Small intestine (tissue), 7 donors: ENCODE results near the gene SIPA1L2. TPM values are rescaled to one million over a fixed set of nuclear protein-coding genes. Genes with fewer than 3 reads are reported as not detected.

Experiments used
- DNase-seq, 2 donors: peaks; one replicate each; pipeline versions ENCODE4 v3.0.0 to v3.0.0-alpha.2; 2013
- FAIRE-seq: peaks from 2 replicates; lab custom pipeline; 2012; peaks lifted over from hg19 to GRCh38; lab: Jason Lieb, UNC
- H3K27ac ChIP-seq, 3 donors: one replicate each; pipeline ENCODE4 v1.5.1; 2013; ENCODE audit warnings: low read length in 2 of 3, mild to moderate bottlenecking in 2 of 3, control low read depth in 1 of 3, inconsistent platforms in 1 of 3, low read depth in 1 of 3, moderate library complexity in 1 of 3
- H3K27me3 ChIP-seq, 3 donors: one replicate each; pipeline ENCODE4 v1.6.1; 2013; ENCODE audit warnings: low read length in 3 of 3, inconsistent platforms in 1 of 3; ENCODE audit not compliant: control insufficient read depth in 3 of 3, insufficient read depth in 3 of 3
- H3K36me3 ChIP-seq, 3 donors: one replicate each; pipeline ENCODE4 v1.6.1; 2013; ENCODE audit warnings: low read length in 3 of 3, inconsistent platforms in 1 of 3, low read depth in 1 of 3, mild to moderate bottlenecking in 1 of 3, moderate library complexity in 1 of 3; ENCODE audit not compliant: control insufficient read depth in 3 of 3, insufficient read depth in 2 of 3
- H3K4me1 ChIP-seq, 3 donors: one replicate each; pipeline ENCODE4 v1.6.1; 2013; ENCODE audit warnings: low read length in 2 of 3, inconsistent platforms in 1 of 3, low read depth in 1 of 3, mild to moderate bottlenecking in 1 of 3, moderate library complexity in 1 of 3; ENCODE audit not compliant: control insufficient read depth in 3 of 3, insufficient read depth in 2 of 3
- H3K4me3 ChIP-seq, 3 donors: one replicate each; pipeline ENCODE4 v1.5.1; 2013; ENCODE audit warnings: low read length in 3 of 3, control low read depth in 1 of 3, inconsistent platforms in 1 of 3, low read depth in 1 of 3, mild to moderate bottlenecking in 1 of 3, moderate library complexity in 1 of 3
- H3K9me3 ChIP-seq, 2 donors: one replicate each; pipeline ENCODE4 v1.6.1; 2013; ENCODE audit warnings: low read depth in 1 of 2, low read length in 1 of 2; ENCODE audit not compliant: control insufficient read depth in 2 of 2, insufficient read depth in 1 of 2
- WGBS, 3 donors: extraction: QIAGEN DNeasy Blood & Tissue Kit; methylation state at CpG; one replicate each; pipeline ENCODE4 v1.1.7; 2013; 5-methylcytosine and 5-hydroxymethylcytosine counted together
- polyA plus RNA-seq, 4 donors: library from polyadenylated mRNA; stranded (reverse) in 3 of 4; unstranded in 1 of 4; fragments of 200-250 nt in 3 of 4; fragments of 120-200 nt in 1 of 4; gene quantifications; one replicate each; pipeline versions ENCODE4 v1.2.1 to v1.2.3, GENCODE V29; 2013
- donor health status: healthy with polysubstance abuse.
- donor health status: control.
- donor health status: control.
- donor health status: Bipolar disorder and iron deficiency.
- donor health status: healthy.

Gene SIPA1L2
- polyA plus RNA-seq, 4 donors, result 4.1 to 10.6 (median 7.4) TPM

DNA sequence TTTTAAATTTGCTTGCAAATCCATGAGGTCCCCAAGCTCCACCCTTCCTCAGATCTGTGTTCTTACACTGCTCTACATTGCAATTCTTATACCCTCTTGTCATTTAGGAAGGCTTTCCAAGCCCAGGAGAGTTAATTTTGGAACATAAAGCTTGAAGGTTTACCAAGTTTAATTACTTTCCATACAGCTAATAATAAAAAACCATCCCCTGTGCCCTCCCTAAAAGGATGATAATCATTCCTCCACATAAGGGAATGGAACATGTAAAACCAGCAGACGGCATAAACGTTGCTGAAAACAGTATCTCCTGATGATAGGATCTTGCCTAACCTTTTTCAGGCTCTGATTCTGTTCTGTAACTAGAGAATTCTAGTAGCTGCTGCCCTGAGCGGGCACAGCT, 23.9 kb upstream of the SIPA1L2 start:
- DNase-seq (no peak), FAIRE-seq (no peak)
- WGBS, 3 donors, result 86 to 88% (median 86%) methylated on average over 3 of the region's 3 CpGs
- no peaks in the 10 kb centered on the region for H3K27me3 ChIP-seq
- no peak overlapping the region for H3K27ac ChIP-seq
- H3K36me3 ChIP-seq, result no peaks in the 10 kb centered on the region
- H3K9me3 ChIP-seq, result peaks cover 0 to 7% of the 10 kb centered on the region in 2 donors
- no peak overlapping the region for H3K4me3 ChIP-seq
- peaks cover 0 to 5% (median 0%) of the 10 kb centered on the region in 3 donors for H3K4me1 ChIP-seq

DNA sequence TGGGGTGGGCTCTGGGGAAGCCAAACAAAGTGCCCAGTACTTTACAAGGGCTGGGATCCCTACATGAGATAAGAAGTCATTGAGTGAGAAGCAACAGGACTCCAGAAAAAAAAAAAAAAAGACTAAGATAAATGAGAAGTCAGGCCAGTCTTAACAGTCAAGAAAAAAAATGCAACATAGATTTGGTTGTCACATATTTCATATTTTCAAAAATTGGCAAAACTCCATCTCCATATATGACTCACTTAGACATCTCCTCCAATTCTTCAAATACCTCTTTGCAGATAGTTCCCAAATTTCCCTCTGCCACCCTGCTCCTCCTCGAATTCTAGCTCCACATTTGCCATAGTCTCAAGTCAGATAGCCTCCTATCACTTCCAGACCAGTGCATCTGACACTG, 20.9 kb upstream of the SIPA1L2 start:
- Histone ChIP-seq H3K36me3 (no peaks in the 10 kb centered on the region), H3K27ac (no peak overlapping the region), H3K4me1 (peaks cover 0 to 5% (median 0%) of the 10 kb centered on the region in 3 donors), H3K27me3 (no peaks in the 10 kb centered on the region), H3K9me3 (peaks cover 0 to 7% of the 10 kb centered on the region in 2 donors), H3K4me3 (no peak overlapping the region)
- DNase-seq, result no peak
- 63 to 81% (median 74%) methylated on average over 1 of the region's 1 CpG for WGBS, 3 donors
- FAIRE-seq, result no peak

DNA sequence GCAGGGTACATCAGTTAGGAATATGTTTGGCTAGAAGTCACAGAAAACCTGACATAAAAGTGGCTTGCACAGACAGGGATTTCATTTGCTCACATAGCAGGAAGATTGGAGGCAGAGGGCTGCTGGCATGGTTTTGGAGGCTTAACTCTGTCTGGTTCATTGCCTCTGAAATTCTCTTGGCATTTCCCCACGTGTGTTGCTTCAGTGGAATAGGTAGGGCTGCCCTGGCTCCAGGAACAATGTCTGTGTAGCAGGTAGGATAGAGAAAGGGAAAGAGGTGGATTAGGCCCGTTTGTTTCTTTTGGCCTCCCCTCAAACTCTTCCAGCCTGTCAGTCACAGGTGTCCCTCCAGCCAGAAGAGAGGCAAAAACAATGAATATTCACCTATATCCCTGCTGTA, 20.5 kb upstream of the SIPA1L2 start:
- FAIRE-seq, result no peak
- no peak overlapping the region for H3K4me3 ChIP-seq
- no peak for DNase-seq
- no peak overlapping the region for H3K27ac ChIP-seq
- H3K36me3 ChIP-seq, result no peaks in the 10 kb centered on the region
- H3K27me3 ChIP-seq, result no peaks in the 10 kb centered on the region
- 49 to 76% (median 58%) methylated on average over 2 of the region's 2 CpGs for WGBS, 3 donors
- H3K4me1 ChIP-seq, result peaks cover 0 to 5% (median 0%) of the 10 kb centered on the region in 3 donors
- peaks cover 0 to 7% of the 10 kb centered on the region in 2 donors for H3K9me3 ChIP-seq

DNA sequence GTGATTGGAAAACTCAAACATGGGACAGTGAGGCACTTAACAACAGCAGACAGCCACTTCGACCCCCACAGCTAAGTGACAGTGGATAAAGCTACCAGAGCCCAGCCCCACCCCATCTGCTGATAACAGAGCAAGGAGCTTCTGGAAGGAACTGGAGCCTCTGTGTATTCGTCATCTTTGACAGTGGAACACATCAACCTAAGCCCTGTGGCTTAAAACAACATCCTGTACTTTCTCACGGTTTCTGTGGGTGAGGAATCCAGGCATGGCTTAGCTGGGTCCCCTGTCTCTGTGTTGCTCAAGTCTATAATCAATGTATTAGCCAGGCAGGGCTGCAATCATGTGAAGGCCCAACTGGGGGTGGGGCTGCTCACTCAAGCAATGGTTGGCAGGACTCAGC, 18.4 kb upstream of the SIPA1L2 start:
- 50 to 56% (median 54%) methylated on average over 3 of the region's 3 CpGs for WGBS, 3 donors
- peaks cover 0 to 7% of the 10 kb centered on the region in 2 donors for H3K9me3 ChIP-seq
- H3K27me3 ChIP-seq, result no peaks in the 10 kb centered on the region
- no peak overlapping the region for H3K27ac ChIP-seq
- DNase-seq (no peak), FAIRE-seq (no peak)
- H3K36me3 ChIP-seq, result no peaks in the 10 kb centered on the region
- H3K4me1 ChIP-seq, result no peaks in the 10 kb centered on the region
- no peak overlapping the region for H3K4me3 ChIP-seq

DNA sequence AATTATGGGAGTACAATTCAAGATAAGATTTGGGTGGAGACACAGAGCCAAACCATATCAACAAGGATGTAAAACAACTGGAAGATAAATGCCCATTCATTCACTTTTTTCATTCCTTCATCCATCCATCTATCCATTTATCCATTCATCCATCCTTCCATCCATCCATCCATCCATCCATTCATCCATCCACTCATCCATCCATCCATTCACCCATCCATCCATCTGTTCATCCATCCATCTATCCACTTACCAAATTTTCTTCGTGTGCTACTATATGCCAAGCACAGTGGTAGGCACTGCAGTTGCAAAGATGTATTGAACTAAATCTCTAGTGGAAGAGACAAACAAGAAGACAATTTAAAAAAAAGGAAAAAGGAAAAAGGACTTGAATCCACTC, 14.3 kb upstream of the SIPA1L2 start:
- Histone ChIP-seq H3K9me3 (no peaks in the 10 kb centered on the region), H3K4me3 (no peak overlapping the region), H3K36me3 (no peaks in the 10 kb centered on the region), H3K4me1 (no peaks in the 10 kb centered on the region), H3K27me3 (no peaks in the 10 kb centered on the region), H3K27ac (no peak overlapping the region)
- DNase-seq (no peak), FAIRE-seq (no peak)
- 91 to 98% (median 95%) methylated on average over 1 of the region's 1 CpG for WGBS, 3 donors

DNA sequence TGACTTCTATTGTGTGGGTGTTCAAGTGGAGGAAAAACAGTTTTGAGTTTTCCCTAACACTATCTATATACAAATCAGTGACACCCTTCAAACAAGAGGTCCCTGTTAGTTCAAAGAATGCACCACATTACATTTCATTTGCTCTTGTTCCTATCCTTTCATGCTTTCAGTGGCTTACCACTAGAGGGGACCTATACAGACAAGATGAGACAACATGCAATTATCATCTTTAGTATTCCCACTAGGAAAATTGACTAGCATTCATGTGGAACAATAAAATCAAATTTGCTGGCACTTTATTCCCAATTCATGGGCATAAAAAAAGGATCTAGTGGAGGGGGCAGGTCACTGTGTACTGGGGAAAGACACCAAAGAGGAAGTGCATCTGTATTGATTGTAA, 13.3 kb upstream of the SIPA1L2 start:
- no peak overlapping the region for H3K4me3 ChIP-seq
- no peaks in the 10 kb centered on the region for H3K27me3 ChIP-seq
- DNase-seq, result no peak
- no peaks in the 10 kb centered on the region for H3K4me1 ChIP-seq
- H3K36me3 ChIP-seq, result no peaks in the 10 kb centered on the region
- H3K9me3 ChIP-seq, result no peaks in the 10 kb centered on the region
- no peak for FAIRE-seq
- no peak overlapping the region for H3K27ac ChIP-seq

DNA sequence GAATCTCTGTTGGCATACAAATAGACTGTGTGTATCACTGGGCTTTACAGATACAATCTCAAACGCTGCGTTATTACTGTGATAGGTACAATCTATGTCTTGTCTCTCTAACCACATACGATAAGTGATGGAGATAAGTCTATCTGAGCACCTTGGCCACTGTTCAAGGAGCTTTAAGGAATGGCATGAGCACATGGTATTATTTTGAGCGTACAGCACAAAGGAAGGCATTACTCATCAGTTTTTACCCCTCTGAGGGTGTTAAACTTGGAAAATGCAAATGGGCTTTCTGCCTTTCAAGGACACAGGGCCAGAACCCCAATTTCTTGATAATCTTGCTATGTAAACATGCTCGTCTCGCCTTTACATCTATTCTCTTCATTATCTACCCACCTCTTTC, 11.6 kb upstream of the SIPA1L2 start:
- H3K9me3 ChIP-seq, result no peaks in the 10 kb centered on the region
- no peaks in the 10 kb centered on the region for H3K4me1 ChIP-seq
- FAIRE-seq (no peak), DNase-seq (no peak)
- H3K27ac ChIP-seq, result no peak overlapping the region
- no peaks in the 10 kb centered on the region for H3K27me3 ChIP-seq
- H3K36me3 ChIP-seq, result no peaks in the 10 kb centered on the region
- WGBS, 3 donors, result 69 to 85% (median 76%) methylated on average over 6 of the region's 6 CpGs
- no peak overlapping the region for H3K4me3 ChIP-seq

DNA sequence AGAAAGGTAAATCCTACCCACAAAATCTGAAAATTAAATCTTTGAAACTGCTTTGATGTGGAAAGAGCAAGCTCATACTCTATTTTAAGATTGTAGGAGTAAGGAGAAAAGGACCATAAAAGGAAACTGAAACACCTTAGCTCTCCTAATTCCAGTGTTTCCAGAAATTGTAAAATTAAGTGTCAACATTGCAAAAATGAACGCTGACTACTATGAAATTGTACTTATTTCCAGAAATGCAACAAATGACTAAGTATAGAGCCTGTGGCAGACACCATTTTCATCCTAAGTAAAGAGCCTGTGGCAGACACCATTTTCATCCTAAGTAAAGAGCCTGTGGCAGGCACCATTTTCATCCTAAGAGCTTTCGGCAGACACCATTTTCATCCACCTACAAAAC, 6.9 kb upstream of the SIPA1L2 start:
- Histone ChIP-seq H3K27me3 (no peaks in the 10 kb centered on the region), H3K4me3 (no peak overlapping the region), H3K4me1 (no peaks in the 10 kb centered on the region), H3K9me3 (no peaks in the 10 kb centered on the region), H3K36me3 (no peaks in the 10 kb centered on the region), H3K27ac (no peak overlapping the region)
- FAIRE-seq (no peak), DNase-seq (no peak)
- WGBS, 3 donors, result 78 to 88% (median 82%) methylated on average over 2 of the region's 2 CpGs

DNA sequence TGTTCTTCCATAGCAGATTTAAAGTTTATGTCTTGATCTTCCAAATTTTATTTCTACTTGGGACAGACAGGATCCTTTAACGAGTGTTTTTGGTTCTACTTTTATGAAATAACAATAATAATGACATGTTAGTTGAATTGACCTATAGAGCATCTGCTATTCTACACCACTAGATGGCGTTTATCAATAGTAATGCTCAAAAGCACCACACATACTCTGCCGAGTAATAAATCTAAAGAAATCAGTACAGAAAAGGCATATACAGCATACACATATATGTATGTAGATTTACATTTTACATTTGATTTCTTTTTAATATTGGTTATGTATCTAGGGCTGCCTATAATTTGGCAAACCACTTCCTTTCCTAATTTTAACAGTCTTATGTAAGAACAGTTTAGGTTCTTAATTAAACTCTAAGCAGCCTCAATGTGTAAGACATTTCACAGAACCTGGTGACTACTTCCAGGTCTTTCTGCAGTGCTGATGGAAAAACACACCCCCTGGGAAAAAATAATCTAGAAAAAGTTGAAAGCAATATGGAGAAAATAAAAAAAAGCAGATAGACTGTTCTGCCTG, 5.9 kb upstream of the SIPA1L2 start:
- FAIRE-seq (no peak), DNase-seq (peak; percentile 62)
- Histone ChIP-seq H3K4me1 (no peaks in the 10 kb centered on the region), H3K27me3 (no peaks in the 10 kb centered on the region), H3K9me3 (no peaks in the 10 kb centered on the region), H3K27ac (no peak overlapping the region), H3K4me3 (no peak overlapping the region), H3K36me3 (no peaks in the 10 kb centered on the region)
- 0 to 2% (median 1%) methylated on average over 3 of the region's 3 CpGs for WGBS, 3 donors
